ENCODE measurements around the gene RANBP3. TPM values are rescaled to one million over a fixed set of nuclear protein-coding genes. Genes with fewer than 3 reads are reported as not detected.
"Not testable (repeated sequence)": the region's sequence is repeated elsewhere in the genome, so short reads cannot be mapped to it uniquely, and the experiment has no call there.

RANBP3 gene
- total RNA-seq, 1 experiment from 2014 or later, result 89.7 TPM

GRCh38 chr19:6006896-6007295 lies 29.0 kb upstream of the RANBP3 start:
- no peak for DNase-seq (ENCODE audit: low spot score)

DNA sequence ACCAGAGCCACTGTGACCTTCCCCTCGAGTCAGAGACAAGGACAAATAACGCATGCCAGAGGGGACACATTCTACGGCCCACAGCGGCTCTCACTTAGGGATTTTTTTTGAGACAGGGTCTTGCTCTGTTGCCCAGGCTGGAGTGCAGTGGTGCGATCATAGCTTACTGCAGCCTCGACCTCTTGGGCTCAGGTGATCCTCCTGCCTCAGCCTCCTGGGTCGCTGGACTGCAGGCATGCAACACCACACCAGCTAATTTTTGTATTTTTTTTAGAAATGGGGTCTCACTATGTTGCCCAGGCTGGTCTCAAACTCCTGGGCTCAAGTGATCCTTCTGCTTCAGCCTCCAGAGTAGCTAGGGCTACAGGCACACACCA lies 28.1 kb upstream of the RANBP3 start:
- DNase-seq (ENCODE audit: low spot score), result not testable (repeated sequence)

DNA sequence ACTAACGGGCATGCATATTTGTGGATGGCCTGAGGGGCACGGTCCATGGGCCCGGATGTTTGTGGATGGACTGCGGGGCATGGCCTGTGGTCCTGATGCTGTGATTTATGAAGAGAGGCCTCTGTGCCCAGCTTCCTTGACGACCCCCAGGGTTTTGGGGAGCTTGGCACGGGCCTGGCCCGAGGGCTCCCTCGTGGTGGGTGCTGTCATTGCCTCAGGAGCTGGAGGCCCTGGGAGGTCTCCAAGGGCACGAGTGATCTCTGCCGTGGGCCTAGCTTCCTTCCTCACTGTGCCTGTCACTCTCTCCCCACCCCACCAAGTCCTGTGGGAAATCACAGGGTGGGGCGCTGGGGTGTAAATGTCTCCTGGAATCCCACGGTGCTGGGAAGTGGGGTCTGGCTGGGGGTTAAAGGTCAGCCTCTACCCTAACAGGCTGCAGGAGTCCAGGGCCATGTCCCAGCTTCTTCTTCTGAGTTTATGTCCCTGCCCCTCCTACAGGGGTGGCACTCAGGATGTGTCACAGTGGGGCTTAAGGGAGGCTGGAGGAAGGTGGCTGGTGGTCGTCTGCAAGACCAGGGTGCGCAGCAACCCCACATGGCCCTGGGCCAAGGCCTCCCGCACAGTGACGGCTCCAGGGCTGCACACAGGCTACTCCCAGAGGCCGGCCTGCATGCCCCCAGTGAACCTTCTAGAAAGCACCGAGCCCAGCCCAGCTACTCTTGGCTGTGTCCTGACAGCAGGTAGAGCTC lies 27.6 kb upstream of the RANBP3 start:
- no peak for DNase-seq (ENCODE audit: low spot score)

DNA sequence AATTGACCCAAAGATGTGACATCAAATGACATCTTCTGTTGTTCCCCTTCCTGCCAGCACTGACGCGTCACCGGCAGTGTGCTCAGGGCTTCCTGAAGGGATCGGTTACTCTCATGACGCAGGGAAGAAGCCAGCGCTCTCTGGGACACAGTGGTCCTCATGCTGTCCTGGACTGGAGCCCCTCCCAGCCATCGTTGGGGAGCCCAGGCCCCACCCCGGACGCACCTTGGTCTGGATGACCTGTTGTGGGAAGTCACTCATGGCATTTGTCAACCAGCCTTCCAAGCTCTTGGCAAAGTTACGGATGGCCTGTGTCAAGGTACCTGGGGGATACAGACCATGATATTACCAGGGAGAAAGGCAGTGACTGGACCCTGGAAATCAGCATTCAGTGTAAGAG lies 26.0 kb upstream of the RANBP3 start:
- no peak for DNase-seq (ENCODE audit: low spot score)

DNA sequence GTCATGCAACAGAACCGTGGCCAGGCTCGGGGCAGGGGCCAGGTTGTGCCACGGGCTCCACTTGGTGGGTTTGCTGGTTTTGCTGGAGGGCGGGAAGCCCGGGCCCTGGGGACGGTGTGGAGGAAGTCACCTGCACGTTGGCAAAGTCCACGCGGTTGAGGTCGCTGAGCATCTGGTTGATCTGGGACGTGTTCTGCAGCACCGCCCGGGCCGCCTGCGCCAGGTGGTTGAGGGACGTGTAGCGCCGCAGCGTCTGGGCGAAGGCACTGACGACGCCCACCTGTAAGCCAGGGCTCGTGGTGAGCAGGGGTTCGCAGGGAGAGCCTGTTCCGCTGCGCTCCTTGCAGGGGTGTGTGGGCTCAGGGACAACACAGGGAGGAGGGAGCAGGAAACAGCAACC lies 24.7 kb upstream of the RANBP3 start:
- no peak for DNase-seq (ENCODE audit: low spot score)

GRCh38 chr19:6000228-6000847 lies 22.4 kb upstream of the RANBP3 start:
- DNase-seq (ENCODE audit: low spot score), result no peak

DNA sequence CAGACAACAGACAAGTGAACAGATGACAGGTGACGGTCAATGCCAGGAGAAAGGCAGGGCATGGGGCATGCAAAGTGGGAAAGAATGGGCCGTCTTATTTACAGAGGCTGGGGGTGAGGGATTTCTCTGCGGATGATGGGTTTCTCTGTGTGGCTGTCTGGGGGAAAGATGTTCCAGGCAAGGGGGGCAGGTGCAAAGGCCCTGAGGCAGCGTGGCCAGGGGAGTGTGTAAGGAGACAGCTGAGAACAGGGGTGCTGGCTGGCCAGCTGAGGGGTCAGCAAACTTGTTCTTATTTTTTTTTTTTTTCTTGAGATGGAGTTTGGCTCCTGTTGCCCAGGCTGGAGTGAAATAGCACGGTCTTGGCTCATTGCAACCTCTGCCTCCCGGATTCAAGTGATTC lies 21.8 kb upstream of the RANBP3 start:
- no peak for DNase-seq (ENCODE audit: low spot score)

- DNase-seq (ENCODE audit: low spot score), result no peak
Observed at GRCh38 chr19:5997371-5997770, 19.4 kb upstream of the RANBP3 start.

- no peak for DNase-seq (ENCODE audit: low spot score)
Observed at GRCh38 chr19:5996623-5997320, 18.8 kb upstream of the RANBP3 start.

- DNase-seq (ENCODE audit: low spot score), result no peak
Observed at GRCh38 chr19:5996102-5996501, 18.2 kb upstream of the RANBP3 start.

- no peak for DNase-seq (ENCODE audit: low spot score)
Observed at GRCh38 chr19:5995606-5996005, 17.7 kb upstream of the RANBP3 start.

DNA sequence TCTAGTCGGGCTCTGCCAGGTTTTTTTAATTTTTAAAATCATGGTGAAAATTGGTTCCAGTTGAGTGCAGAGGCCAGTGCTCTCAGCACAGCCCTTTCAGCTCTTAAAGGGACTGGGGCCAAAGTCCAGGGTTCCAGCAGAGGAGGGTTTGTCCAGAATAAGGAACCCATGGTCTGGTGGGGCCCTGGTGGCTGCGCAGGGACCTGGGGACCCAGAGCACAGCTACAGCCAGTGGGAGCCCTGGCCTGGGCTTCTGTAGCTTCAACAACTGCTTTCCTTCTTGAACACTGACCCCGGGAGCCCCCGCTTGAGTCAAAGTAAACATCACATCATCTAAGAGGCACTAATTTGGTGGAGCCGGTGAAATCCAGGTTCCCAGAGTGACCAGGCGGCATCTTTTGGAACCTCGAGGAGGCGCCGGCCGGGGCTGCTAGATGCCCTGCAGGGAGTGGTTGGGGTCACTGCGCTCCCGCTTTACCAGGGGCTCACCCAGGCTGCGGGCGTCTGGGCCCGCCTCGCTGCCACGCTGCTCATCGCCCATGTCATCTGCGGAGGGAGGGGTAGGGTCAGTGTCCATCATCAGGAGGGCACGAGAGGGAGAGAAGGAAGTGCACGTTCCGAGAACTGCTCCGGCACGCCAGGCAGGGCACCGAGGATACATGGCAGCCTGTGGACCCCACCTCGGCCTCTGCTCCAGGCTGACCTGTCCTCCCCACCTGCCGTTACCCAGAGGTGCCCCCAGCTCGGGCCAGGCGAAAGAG lies 16.6 kb upstream of the RANBP3 start:
- no peak for DNase-seq (ENCODE audit: low spot score)

- no peak for DNase-seq (ENCODE audit: low spot score)
Observed at GRCh38 chr19:5993648-5994358, 15.9 kb upstream of the RANBP3 start.

GRCh38 chr19:5993201-5993600 lies 15.3 kb upstream of the RANBP3 start:
- no peak for DNase-seq (ENCODE audit: low spot score)

DNA sequence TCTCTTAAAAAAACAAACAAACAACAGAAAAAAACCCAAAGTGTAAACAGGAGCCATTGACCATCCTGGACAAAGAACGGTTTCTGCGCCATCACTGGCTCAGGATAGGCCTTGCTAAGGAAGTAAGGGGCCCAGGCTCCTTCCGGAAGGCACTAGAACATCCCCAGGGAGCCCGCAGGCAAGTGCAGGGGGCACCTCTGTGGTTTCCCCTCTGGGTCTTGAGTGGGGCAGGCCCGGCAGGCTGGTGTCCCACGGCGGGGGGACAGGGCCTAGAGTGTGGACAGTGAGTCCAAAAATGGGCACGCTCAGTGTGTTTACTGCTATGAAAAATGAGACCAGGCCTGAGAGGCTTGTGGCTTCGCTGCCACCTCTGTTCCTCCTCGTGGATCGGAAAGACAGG lies 14.8 kb upstream of the RANBP3 start:
- no peak for DNase-seq (ENCODE audit: low spot score)

DNA sequence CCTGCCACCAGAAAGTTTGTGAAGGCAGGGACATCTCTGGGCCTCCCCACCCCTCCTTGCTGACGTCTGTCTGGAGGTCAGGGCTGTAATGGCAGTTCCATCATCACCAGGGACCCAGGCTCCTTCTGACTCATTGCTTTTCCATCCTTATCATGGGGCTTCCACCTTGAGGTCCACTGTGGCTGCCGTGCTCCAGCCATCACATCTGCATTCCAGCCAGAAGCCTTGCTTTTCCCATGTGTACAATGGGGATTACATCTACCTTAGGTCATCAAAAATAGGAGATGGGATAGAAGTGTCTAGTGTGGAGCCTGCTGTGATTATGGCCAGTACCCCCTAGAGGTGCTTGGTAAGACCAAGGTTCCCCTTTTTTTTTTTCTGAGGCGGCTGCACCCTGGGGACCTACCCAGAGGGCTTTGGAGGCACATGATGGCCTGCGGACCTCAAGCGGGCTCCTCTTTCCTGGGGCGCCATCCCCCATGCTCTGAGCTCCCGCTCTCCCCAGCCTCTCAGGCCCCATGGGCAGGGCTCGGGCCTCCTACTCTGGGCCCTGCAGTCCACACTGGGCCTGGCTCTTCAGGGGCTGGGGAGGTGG lies 13.4 kb upstream of the RANBP3 start:
- no peak for DNase-seq (ENCODE audit: low spot score)

GRCh38 chr19:5990289-5990797 lies 12.4 kb upstream of the RANBP3 start:
- DNase-seq (ENCODE audit: low spot score), result no peak

GRCh38 chr19:5989388-5990074 lies 11.6 kb upstream of the RANBP3 start:
- DNase-seq (ENCODE audit: low spot score), result no peak

GRCh38 chr19:5988517-5989387 lies 10.8 kb upstream of the RANBP3 start:
- DNase-seq (ENCODE audit: low spot score), result no peak
